Kasumi-1 (cell line): ENCODE data around the gene GRIN2A.

Experiments used
- DNase-seq, 2 experiments: peaks; one replicate each; lab custom pipeline; 2025; lab: John Stamatoyannopoulos, UW

GRIN2A gene

DNA sequence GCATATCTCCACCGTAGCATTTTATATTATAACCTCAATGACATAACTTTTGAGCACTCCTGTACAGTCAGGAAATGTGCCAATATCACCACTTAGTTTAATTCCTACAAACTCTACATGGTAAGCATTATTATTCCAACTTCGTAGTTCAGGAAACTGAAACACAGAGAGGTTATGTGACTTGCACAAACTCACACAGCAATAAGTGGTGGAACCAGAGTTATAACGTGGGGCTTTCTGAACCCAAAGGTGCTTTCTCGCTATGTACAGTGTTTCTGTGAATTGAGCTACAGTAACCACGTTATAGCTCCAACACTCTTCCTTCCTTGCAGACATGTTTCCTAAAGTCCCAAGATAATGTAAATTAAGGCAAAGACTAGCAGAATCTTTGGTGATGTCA lies 330.2 kb downstream of the GRIN2A start:
- DNase-seq = no peak

GRCh38 chr16:9850817-9851216 lies 331.4 kb downstream of the GRIN2A start:
- DNase-seq = no peak

DNA sequence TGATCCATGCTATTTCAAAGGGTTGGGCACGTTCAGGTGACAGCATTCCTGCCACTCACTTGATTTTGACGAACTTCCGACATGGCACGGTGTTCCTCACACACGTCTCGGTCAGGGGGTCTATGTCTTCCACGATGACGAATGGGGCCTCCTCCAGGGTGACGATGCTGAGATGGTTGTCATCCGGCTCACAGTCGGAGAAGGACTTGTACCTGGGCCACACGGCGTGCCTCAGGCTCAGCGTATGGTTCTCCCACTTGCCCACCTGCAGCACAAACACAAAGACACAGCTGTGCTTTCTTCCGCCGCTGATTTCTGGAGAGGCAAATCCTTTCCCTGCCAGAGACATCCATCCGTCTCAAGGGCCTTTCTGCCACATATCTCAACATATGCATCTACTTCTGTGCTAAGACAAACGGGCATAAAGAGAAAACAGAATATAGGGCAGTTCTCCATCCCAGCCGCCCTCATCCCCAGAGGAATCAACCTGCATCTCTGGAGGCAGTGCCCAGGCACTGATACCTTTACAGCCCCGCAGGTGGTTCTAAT lies 332.5 kb downstream of the GRIN2A start:
- no peak for DNase-seq

- DNase-seq = no peak
Measured at GRCh38 chr16:9847146-9847545, 335.1 kb downstream of the GRIN2A start.

GRCh38 chr16:9846362-9847099 lies 335.7 kb downstream of the GRIN2A start:
- no peak for DNase-seq

DNA sequence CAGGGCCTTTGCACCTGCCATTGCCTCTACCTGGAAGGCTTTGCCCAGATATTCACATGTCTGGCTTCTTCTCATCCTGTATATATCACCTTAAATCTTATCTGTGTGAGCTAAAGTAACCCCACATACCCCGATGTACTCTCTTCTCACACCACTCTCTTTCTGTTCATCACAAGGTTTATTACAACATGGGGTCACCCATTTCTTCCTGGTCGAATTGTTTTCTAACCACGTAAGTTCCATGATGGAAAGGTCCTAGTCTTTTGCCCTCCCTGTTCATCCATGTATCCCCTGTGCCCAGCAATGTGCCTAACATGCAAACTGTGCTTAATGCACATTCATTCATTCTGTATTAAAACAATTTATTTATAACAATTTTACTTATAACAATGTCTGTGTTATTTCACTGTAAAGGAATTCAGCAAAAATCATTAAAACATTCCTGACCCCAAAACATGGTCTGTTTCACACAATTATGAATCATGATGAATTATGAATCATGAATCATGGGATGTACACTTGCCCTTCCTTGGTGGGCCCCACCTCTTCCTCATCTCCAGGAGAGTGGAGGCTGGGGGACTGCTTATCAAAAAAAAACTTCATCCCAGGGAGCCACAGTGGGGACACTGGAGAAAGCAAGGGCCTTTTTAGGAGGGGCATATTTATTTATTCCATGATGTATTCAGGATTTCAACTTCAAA lies 336.4 kb downstream of the GRIN2A start:
- no peak for DNase-seq

GRCh38 chr16:9844361-9844760 lies 337.9 kb downstream of the GRIN2A start:
- no peak for DNase-seq

DNA sequence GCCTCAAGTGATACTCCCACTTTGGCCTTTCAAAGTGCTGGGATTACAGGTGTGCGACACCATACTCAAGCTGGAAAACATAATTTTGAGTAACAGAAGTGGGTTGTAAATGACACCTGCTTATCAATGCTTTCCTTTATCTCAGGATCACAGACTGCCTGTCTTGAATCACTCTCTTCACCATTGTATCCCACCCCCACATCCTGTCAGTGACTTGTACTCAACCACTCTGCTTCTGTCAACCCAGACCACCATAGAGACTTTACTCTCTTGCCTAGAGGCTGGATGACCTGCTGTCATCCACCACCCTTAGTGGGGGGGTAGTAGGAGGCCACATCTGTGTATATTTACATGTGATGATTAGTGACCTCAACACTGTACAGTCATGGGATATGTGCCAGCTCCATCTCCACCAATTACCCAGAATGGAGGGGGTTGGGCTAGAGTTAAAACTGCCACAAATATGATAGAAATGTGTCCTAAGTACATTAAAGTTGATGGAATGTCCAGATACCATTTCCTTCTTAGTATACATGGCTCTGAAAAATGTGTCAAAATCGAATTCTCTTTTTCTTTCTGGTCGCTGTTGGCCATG lies 338.7 kb downstream of the GRIN2A start:
- DNase-seq = no peak

GRCh38 chr16:9840761-9841665 lies 341.2 kb downstream of the GRIN2A start:
- no peak for DNase-seq

GRCh38 chr16:9837481-9837880 lies 344.7 kb downstream of the GRIN2A start:
- no peak for DNase-seq

DNA sequence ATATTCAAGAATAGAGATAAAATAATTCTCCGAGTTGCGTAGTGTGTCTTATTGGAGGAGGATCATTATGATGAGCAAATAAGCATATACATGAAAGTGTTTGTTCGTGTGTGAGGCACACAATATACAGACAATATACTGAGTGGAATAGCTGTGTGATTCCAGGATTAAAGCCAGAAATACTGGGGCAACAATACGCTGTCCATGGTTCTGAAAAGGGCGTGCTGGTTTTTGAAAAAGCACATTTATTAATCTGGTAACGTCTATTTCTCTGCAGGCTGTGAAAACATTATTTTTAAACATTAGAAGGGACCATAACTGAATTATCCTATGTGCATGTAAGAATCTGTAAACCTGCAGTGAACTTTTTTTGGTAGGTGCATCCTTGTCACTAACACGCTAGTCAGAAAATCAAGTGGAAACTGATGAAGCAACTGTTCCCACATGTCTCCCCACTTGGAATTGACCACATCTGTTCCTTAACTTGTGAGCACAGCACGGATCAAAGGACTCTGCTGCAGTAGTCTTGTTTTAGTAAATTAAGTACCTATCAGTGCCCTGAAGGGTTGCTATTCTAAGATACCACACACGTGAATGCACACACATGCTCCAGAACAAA lies 346.0 kb downstream of the GRIN2A start:
- peak in 1 of 2 experiments; percentile 0 for DNase-seq

- no peak for DNase-seq
Measured at GRCh38 chr16:9827062-9827752, 355.0 kb downstream of the GRIN2A start.

DNA sequence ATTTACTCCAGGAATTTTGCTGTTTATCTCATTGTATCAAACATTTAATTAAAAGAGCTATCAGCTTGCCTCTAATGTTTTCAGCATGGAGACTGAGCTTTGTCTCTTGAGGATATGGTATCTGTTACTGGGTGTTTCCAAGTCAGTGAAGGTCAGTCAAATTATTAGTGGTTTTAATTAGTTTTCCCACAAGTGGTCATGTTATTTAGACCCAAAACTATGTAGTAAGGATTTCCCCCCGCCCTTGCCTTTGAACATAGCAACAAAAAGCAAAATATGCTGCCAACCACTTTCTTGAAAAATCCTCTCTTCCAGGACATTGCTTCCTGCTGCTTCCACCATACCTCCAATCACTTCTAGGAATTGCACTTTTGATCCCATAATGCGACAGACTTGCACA lies 355.6 kb downstream of the GRIN2A start:
- DNase-seq = no peak

GRCh38 chr16:9824200-9825068 lies 357.8 kb downstream of the GRIN2A start:
- no peak for DNase-seq

DNA sequence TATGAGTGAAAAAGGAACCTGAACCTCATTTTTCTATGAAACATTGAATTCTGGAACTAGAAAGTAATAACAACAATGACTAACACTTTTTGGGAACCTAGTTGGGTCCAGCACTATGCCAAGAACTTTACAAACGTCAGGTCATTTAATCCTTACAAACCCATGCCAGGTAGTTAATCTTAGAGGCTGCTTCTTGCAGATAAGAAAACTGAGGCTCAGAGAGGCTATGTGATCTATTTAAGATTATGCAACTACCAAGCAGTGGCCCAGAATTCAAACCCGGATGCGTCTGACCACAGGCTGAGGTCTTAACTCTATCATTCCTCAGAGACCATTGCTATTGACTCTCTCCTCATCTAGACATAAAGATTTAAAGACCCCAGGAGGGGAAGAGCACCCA lies 358.7 kb downstream of the GRIN2A start:
- DNase-seq = no peak

DNA sequence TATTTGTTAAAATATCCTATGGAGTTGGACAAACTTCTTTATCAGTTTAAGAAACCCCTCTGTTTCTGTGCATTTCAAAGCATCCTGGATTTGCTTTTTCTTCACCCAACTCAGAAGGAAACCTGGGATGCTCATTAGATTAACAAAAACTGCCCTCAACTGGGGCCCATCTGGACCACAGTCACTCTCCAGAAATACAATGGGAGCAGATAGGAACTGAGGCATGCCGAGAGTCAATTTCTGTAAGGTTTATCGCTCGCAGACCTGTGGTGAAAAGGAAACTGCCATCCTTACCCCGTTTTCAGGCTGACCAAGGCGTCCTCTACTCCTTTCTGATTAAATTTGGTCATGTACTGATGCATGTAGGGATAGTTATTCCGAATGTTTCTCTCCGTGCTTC lies 360.3 kb downstream of the GRIN2A start:
- no peak for DNase-seq

DNA sequence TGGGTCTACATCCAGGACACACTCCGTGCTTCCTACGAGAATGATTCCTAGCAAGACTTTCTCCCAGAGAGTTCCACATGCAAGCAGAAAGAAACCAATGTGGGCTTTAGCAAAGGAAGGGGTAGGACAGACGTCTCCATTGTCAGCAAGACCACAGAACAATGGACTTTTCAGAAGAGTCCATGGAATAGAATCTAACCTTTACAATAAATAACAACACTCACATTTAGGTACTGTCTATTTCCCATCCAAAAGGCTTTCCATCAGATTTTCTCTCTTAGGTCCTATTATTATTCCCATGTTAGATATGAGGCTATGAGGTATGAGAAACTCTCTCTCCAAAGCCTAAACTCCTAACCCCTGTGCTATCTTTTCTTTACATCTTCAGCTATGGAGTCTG lies 360.9 kb downstream of the GRIN2A start:
- no peak for DNase-seq

- no peak for DNase-seq
Measured at GRCh38 chr16:9820476-9821246, 361.6 kb downstream of the GRIN2A start.

DNA sequence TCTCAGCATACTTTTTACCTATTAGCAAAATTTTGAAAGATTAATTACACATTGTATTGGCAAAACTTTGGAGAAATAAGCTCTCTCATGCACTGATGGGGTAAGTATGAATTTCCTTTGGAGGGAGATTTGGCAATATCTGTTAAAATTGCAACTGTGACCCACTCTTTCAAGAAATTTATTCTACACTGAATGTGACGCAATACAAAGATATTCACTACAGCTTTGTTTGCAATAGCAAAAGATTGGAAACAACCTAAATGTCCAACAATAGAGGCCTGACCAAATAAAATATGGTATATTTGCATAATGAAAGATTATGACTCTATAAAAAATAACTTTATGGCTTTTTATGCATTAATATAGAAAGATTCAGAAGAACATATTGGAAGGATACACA lies 363.5 kb downstream of the GRIN2A start:
- no peak for DNase-seq
